Lower lobe of right lung (tissue), 2 donors: ENCODE data around the gene PRIM1. TPM values are rescaled to one million over a fixed set of nuclear protein-coding genes. Genes with fewer than 3 reads are reported as not detected.
A peak's percentile ranks its signal among the peaks of the same experiment; 100 is the strongest.

Experiments used
- ATAC-seq, 2 donors: fragments of 200-7000 bp; cut with Tn5 transposase; one replicate each; pipeline ENCODE4 v1.9.1; 2020 to 2022; ENCODE audit warnings: mild to moderate bottlenecking in 2 of 2, moderate library complexity in 2 of 2
- DNase-seq: peaks from one replicate; pipeline ENCODE4 v3.0.0-alpha.2; 2020
- H3K27ac ChIP-seq: fragments of 200-600 bp; one replicate; pipeline ENCODE4 v1.8.0; 2022
- H3K27me3 ChIP-seq: fragments of 200-600 bp; one replicate; pipeline ENCODE4 v1.8.0; 2022; ENCODE audit warnings: low read depth
- H3K36me3 ChIP-seq: fragments of 200-600 bp; one replicate; pipeline ENCODE4 v1.8.0; 2022; ENCODE audit warnings: mild to moderate bottlenecking
- H3K4me1 ChIP-seq: fragments of 200-600 bp; one replicate; pipeline ENCODE4 v1.8.0; 2022
- H3K4me3 ChIP-seq: fragments of 200-600 bp; one replicate; pipeline ENCODE4 v1.8.0; 2022; ENCODE audit warnings: mild to moderate bottlenecking
- H3K9me3 ChIP-seq: fragments of 200-600 bp; one replicate; pipeline ENCODE4 v1.8.0; 2022
- CTCF ChIP-seq: fragments of 200-600 bp; IDR thresholded peaks from one replicate; pipeline ENCODE4 v1.8.0; 2022; ENCODE audit warnings: antibody characterized with exemption, mild to moderate bottlenecking
- intact Hi-C: fragments of 100-400 bp; cut with DNase I; formaldehyde crosslinking; loops from one replicate; pipeline ENCODE4 v1.11.0; 2022
- total RNA-seq: library from RNA; stranded (reverse); fragmentation: NEBNext Ultra II Directional; extraction: Animal tissue kit (Norgen Biotek cat#: 25700); gene quantifications from one replicate; pipeline ENCODE4 v1.2.1, GENCODE V29; 2021
- donor health status: DM: no; HTN: yes; CAD: no; lungs with severe emphysema.

PRIM1 gene
- total RNA-seq, 1 donor from 2014 or later = 7.7 TPM

- H3K27ac ChIP-seq = no peak overlapping the region
- H3K27me3 ChIP-seq = no peaks in the 10 kb centered on the region
- DNase-seq (no peak), ATAC-seq (peak in 1 of 2 donors; percentile 79)
- H3K4me3 ChIP-seq = no peak overlapping the region
- no peaks in the 10 kb centered on the region for H3K9me3 ChIP-seq
- peaks cover 13% of the 10 kb centered on the region for H3K4me1 ChIP-seq
- intact Hi-C loops = no loop called here
- no peak for TF ChIP-seq CTCF
- H3K36me3 ChIP-seq = no peaks in the 10 kb centered on the region
Measured at GRCh38 chr12:56766535-56766934, 14.4 kb upstream of the PRIM1 start.

- intact Hi-C loops = no loop called here
- no peak for TF ChIP-seq CTCF
- peaks cover 8% of the 10 kb centered on the region for H3K4me1 ChIP-seq
- H3K27me3 ChIP-seq = no peaks in the 10 kb centered on the region
- peak overlapping the region; percentile 24 for H3K27ac ChIP-seq
- H3K4me3 ChIP-seq = peak overlapping the region; percentile 45
- DNase-seq (no peak), ATAC-seq (peak in 1 of 2 donors; percentile 76)
- no peaks in the 10 kb centered on the region for H3K36me3 ChIP-seq
- no peaks in the 10 kb centered on the region for H3K9me3 ChIP-seq
Measured at GRCh38 chr12:56763753-56764657, 11.9 kb upstream of the PRIM1 start.

- TF ChIP-seq CTCF = no peak
- Histone ChIP-seq H3K9me3 (no peaks in the 10 kb centered on the region), H3K36me3 (no peaks in the 10 kb centered on the region), H3K4me3 (no peak overlapping the region), H3K4me1 (peaks cover 2% of the 10 kb centered on the region), H3K27me3 (no peaks in the 10 kb centered on the region), H3K27ac (no peak overlapping the region)
- no peak for DNase-seq
- ATAC-seq = no peak
- intact Hi-C loops = no loop called here
Measured at GRCh38 chr12:56761812-56762211, 9.7 kb upstream of the PRIM1 start.

GRCh38 chr12:56760460-56760859 is 8.3 kb upstream of the PRIM1 start:
- H3K27me3 ChIP-seq = no peaks in the 10 kb centered on the region
- no peak for TF ChIP-seq CTCF
- H3K4me3 ChIP-seq = no peak overlapping the region
- no peak overlapping the region for H3K27ac ChIP-seq
- intact Hi-C loops = no loop called here
- no peaks in the 10 kb centered on the region for H3K9me3 ChIP-seq
- H3K4me1 ChIP-seq = no peaks in the 10 kb centered on the region
- no peak for DNase-seq
- ATAC-seq = no peak
- H3K36me3 ChIP-seq = no peaks in the 10 kb centered on the region

- ATAC-seq = no peak
- intact Hi-C loops = no loop called here
- H3K27me3 ChIP-seq = no peaks in the 10 kb centered on the region
- H3K4me3 ChIP-seq = no peak overlapping the region
- H3K4me1 ChIP-seq = no peaks in the 10 kb centered on the region
- no peak overlapping the region for H3K27ac ChIP-seq
- no peak for TF ChIP-seq CTCF
- no peak for DNase-seq
- no peaks in the 10 kb centered on the region for H3K9me3 ChIP-seq
- H3K36me3 ChIP-seq = no peaks in the 10 kb centered on the region
Measured at GRCh38 chr12:56759263-56759908, 7.3 kb upstream of the PRIM1 start.
